A549 (cell line): ENCODE measurements around the gene DISC1. TPM values are rescaled to one million over a fixed set of nuclear protein-coding genes. Genes with fewer than 3 reads are reported as not detected.
"Not testable (repeated sequence)": the region's sequence is repeated elsewhere in the genome, so short reads cannot be mapped to it uniquely, and the experiment has no call there.

Source experiments
- ATAC-seq, 2 experiments: fragments of 200-7000 bp in 1 of 2; fragments of >200 bp in 1 of 2; cut with Nextera tagmentation in 1 of 2; cut with Tn5 transposase in 1 of 2; 3 replicates each; pipeline versions ENCODE4 v1.8.0 to v1.9.1; 2018 to 2020; ENCODE audit warnings: mild to moderate bottlenecking in 1 of 2, moderate library complexity in 1 of 2
- CTCF ChIA-PET: fragments of 300-600 bp; sonication (Branson Sonifier 250); formaldehyde crosslinking; extraction: SDS; loops from one replicate; lab custom pipeline; 2021; ENCODE audit warnings: antibody characterized with exemption, inconsistent platforms; lab: Yijun Ruan, JAX
- POLR2A ChIA-PET: fragments of 350-600 bp; formaldehyde crosslinking; extraction: SDS; loops from one replicate; lab custom pipeline; 2021; ENCODE audit warnings: antibody characterized with exemption, inconsistent platforms; lab: Yijun Ruan, JAX
- DNase-seq, 2 experiments: peaks; one replicate each; pipeline versions ENCODE4 v3.0.0 to v3.0.0-alpha.2; 2011 to 2016; ENCODE audit warnings: low read depth in 1 of 2, low spot score in 1 of 2
- FAIRE-seq: peaks from 2 replicates; lab custom pipeline; 2011; peaks lifted over from hg19 to GRCh38; lab: Jason Lieb, UNC
- H3K27ac ChIP-seq, 2 experiments: fragments of >200 bp; sonication (Bioruptor Twin); formaldehyde crosslinking; 3 replicates each; pipeline ENCODE4 v1.5.1; 2016 to 2017
- H3K4me1 ChIP-seq: fragments of >200 bp; sonication (Bioruptor Twin); formaldehyde crosslinking; 3 replicates; pipeline ENCODE4 v1.6.1; 2016
- H3K4me2 ChIP-seq: fragments of >200 bp; sonication (Bioruptor Twin); formaldehyde crosslinking; 3 replicates; pipeline ENCODE4 v1.6.1; 2016
- H3K4me3 ChIP-seq: fragments of >200 bp; sonication (Bioruptor Twin); formaldehyde crosslinking; 3 replicates; pipeline ENCODE4 v1.5.1; 2016
- H3K9me3 ChIP-seq: fragments of >200 bp; sonication (Bioruptor Twin); formaldehyde crosslinking; 3 replicates; pipeline ENCODE4 v1.6.1; 2016
- ELK1 ChIP-seq: fragments of 150-350 bp; IDR thresholded peaks from 2 replicates; pipeline ENCODE4 v1.6.1; 2014; ENCODE audit warnings: low read depth, mild to moderate bottlenecking, low read length
- HES2 ChIP-seq: fragments of >200 bp; sonication (Bioruptor Twin); formaldehyde crosslinking; IDR thresholded peaks from 2 replicates; pipeline ENCODE4 v1.6.1; 2016
- HOXA7 ChIP-seq: fragments of 250-450 bp; sonication (Bioruptor Pico); IDR thresholded peaks from 2 replicates; pipeline ENCODE4 v1.5.0; 2020; ENCODE audit warnings: mild to moderate bottlenecking, moderate library complexity
- JUNB ChIP-seq: fragments of >200 bp; sonication (Bioruptor Twin); formaldehyde crosslinking; IDR thresholded peaks from 2 replicates; pipeline ENCODE4 v1.6.1; 2016
- KDM5A ChIP-seq: fragments of 200-600 bp; sonication (generic); IDR thresholded peaks from 2 replicates; pipeline ENCODE4 v1.6.1; 2016; ENCODE audit warnings: antibody characterized with exemption, mild to moderate bottlenecking
- MAX ChIP-seq: IDR thresholded peaks from 2 replicates; pipeline ENCODE4 v1.6.1; 2012
- NPAS2 ChIP-seq: fragments of 250-450 bp; sonication (Bioruptor Pico); IDR thresholded peaks from 2 replicates; pipeline ENCODE4 v1.8.0; 2022; ENCODE audit warnings: mild to moderate bottlenecking, moderate library complexity, borderline replicate concordance
- NR3C1 ChIP-seq: fragments of >200 bp; sonication (Bioruptor Twin); formaldehyde crosslinking; IDR thresholded peaks from 3 replicates; pipeline ENCODE4 v1.6.1; 2017
- PBX3 ChIP-seq: IDR thresholded peaks from 2 replicates; pipeline ENCODE4 v1.6.1; 2012
- POLR2A ChIP-seq: IDR thresholded peaks from 2 replicates; pipeline ENCODE4 v1.6.1; 2012; ENCODE audit warnings: mild to moderate bottlenecking, low read length
- RAD21 ChIP-seq, 2 experiments: fragments of >200 bp in 1 of 2; sonication (Bioruptor Twin) in 1 of 2; formaldehyde crosslinking in 1 of 2; IDR thresholded peaks in 1 of 2; conservative IDR thresholded peaks in 1 of 2; 2 replicates in 1 of 2; 3 replicates in 1 of 2; pipeline ENCODE4 v1.6.1; 2012 to 2018; ENCODE audit warnings: inconsistent platforms in 1 of 2
- RARB ChIP-seq: fragments of 250-450 bp; sonication (Bioruptor Pico); IDR thresholded peaks from 2 replicates; pipeline ENCODE4 v1.8.0; 2021; ENCODE audit warnings: mild to moderate bottlenecking, moderate library complexity
- RFX5 ChIP-seq: fragments of 450-650 bp; IDR thresholded peaks from 2 replicates; pipeline ENCODE4 v1.7.1; 2014; ENCODE audit warnings: antibody characterized with exemption, mild to moderate bottlenecking, moderate library complexity
- RNF2 ChIP-seq: fragments of 200-600 bp; sonication (generic); IDR thresholded peaks from 2 replicates; pipeline ENCODE4 v1.6.1; 2016; ENCODE audit warnings: low read depth, mild to moderate bottlenecking, antibody characterized with exemption, moderate library complexity, borderline replicate concordance
- SMC3 ChIP-seq: fragments of >200 bp; sonication (Bioruptor Twin); formaldehyde crosslinking; IDR thresholded peaks from 3 replicates; pipeline ENCODE4 v1.6.1; 2018; ENCODE audit warnings: inconsistent platforms
- SREBF2 ChIP-seq: fragments of 450-650 bp; IDR thresholded peaks from 2 replicates; pipeline ENCODE4 v1.6.1; 2014; ENCODE audit warnings: mild to moderate bottlenecking, moderate library complexity
- TFCP2L1 ChIP-seq: fragments of 250-450 bp; sonication (Bioruptor Pico); IDR thresholded peaks from 2 replicates; pipeline ENCODE4 v1.5.0; 2021; ENCODE audit warnings: mild to moderate bottlenecking
- ZFP36 ChIP-seq: fragments of 450-650 bp; IDR thresholded peaks from 2 replicates; pipeline ENCODE4 v1.6.1; 2014; ENCODE audit warnings: borderline replicate concordance; ENCODE audit not compliant: partially characterized antibody
- ZSCAN20 ChIP-seq: fragments of 250-450 bp; sonication (Bioruptor Pico); IDR thresholded peaks from 2 replicates; pipeline ENCODE4 v1.8.0; 2022; ENCODE audit warnings: mild to moderate bottlenecking, moderate library complexity
- WGBS: methylation state at CpG from one replicate; pipeline ENCODE4 v1.1.6; 2017; ENCODE audit errors: missing lambda C conversion rate; 5-methylcytosine and 5-hydroxymethylcytosine counted together
- polyA plus RNA-seq, 4 experiments: library from polyadenylated mRNA; depleted of rRNA in 3 of 4; stranded (reverse); fragments of >200 nt; fragmentation: RNase III in 1 of 4; extraction: RNeasy Plus Mini Kit Qiagen cat#74134 plus additional on column Dnase treatment in 1 of 4; gene quantifications; 2 replicates in 3 of 4; 3 replicates in 1 of 4; pipeline ENCODE4 v1.2.3, GENCODE V29; 2011 to 2017

Gene DISC1
- polyA plus RNA-seq, 2 of the 4 experiments (the other 2 are of a cell fraction), result 0.39 to 0.74 TPM

- TF ChIP-seq RARB (CRISPR knock-in tag), result no peak
- TF ChIP-seq RAD21 (conservative IDR thresholded peaks at IDR 0.05 in 1 of 2, IDR thresholded peaks at IDR 0.05 in 1 of 2), result no peak
- TF ChIP-seq ELK1, result no peak
Measured at GRCh38 chr1:231763456-231763855, 136.9 kb downstream of the DISC1 start (continued).

- 75% methylated on average over 7 of the region's 7 CpGs for WGBS
- ATAC-seq, POLR2A ChIA-PET: not testable (repeated sequence)
Measured at GRCh38 chr1:231765825-231766224, 139.2 kb downstream of the DISC1 start.

GRCh38 chr1:231767471-231767870, 140.9 kb downstream of the DISC1 start:
- TF ChIP-seq PBX3, result no peak
- TF ChIP-seq POLR2A, result no peak
- TF ChIP-seq HES2, result no peak
- TF ChIP-seq JUNB, result no peak
- no peak for TF ChIP-seq NR3C1
- no peak for TF ChIP-seq TFCP2L1 (CRISPR knock-in tag)
- TF ChIP-seq NPAS2 (CRISPR knock-in tag), result no peak
- no peak for TF ChIP-seq SREBF2
- TF ChIP-seq, all 56 proteins: peak for 0
- WGBS, result 71% methylated on average over 4 of the region's 4 CpGs
- no peak overlapping the region for H3K4me3 ChIP-seq
- H3K9me3 ChIP-seq, result no peaks in the 10 kb centered on the region
- FAIRE-seq (no peak), DNase-seq (no peak), ATAC-seq (no peak)
- no peaks in the 10 kb centered on the region for H3K4me1 ChIP-seq
- H3K27ac ChIP-seq, result no peak overlapping the region
- H3K4me2 ChIP-seq, result no peak overlapping the region
- POLR2A ChIA-PET, result no interaction called here
- CTCF ChIA-PET, result interaction anchor here (0.6 to 4.7 kb wide), 3 partner anchors 10 to 39 kb away, joined by 3 to 39 read pairs (median 3); no protein-coding TSS in a partner anchor

More at GRCh38 chr1:231765825-231766224, 139.2 kb downstream of the DISC1 start:
- H3K4me2 ChIP-seq, DNase-seq, FAIRE-seq, H3K27ac ChIP-seq, H3K4me3 ChIP-seq, H3K4me1 ChIP-seq, H3K9me3 ChIP-seq: not testable (repeated sequence)
- CTCF ChIA-PET, result interaction anchor here (1.4 to 4.7 kb wide), 4 partner anchors 9 to 861 kb away, joined by 4 to 39 read pairs (median 7); no protein-coding TSS in a partner anchor

- FAIRE-seq (no peak), DNase-seq (no peak), ATAC-seq (no peak)
- 18% methylated on average over 1 of the region's 1 CpG for WGBS
- H3K4me3 ChIP-seq, result no peak overlapping the region
- no peak overlapping the region for H3K27ac ChIP-seq
- ChIA-PET POLR2A (no interaction called here), CTCF (interaction anchor here (4.7 kb wide), 1 partner anchor 11 kb away, joined by 39 read pairs; no protein-coding TSS in a partner anchor)
- TF ChIP-seq MAX, result no peak
- TF ChIP-seq KDM5A, result no peak
- no peak for TF ChIP-seq RNF2
- no peak for TF ChIP-seq ZFP36
- TF ChIP-seq RFX5, result no peak
- no peak for TF ChIP-seq RAD21 (conservative IDR thresholded peaks at IDR 0.05 in 1 of 2, IDR thresholded peaks at IDR 0.05 in 1 of 2)
- no peak for TF ChIP-seq ZSCAN20 (CRISPR knock-in tag)
- TF ChIP-seq SMC3, result no peak
- TF ChIP-seq HOXA7 (CRISPR knock-in tag), result no peak
- no peaks in the 10 kb centered on the region for H3K9me3 ChIP-seq
- H3K4me1 ChIP-seq, result no peaks in the 10 kb centered on the region
- no peak overlapping the region for H3K4me2 ChIP-seq
Measured at GRCh38 chr1:231768416-231768815, 141.8 kb downstream of the DISC1 start.
